Adrenal gland (tissue), 12 donors: ENCODE measurements around the gene B9D2. TPM values are rescaled to one million over a fixed set of nuclear protein-coding genes. Genes with fewer than 3 reads are reported as not detected.

Source experiments
- DNase-seq, 7 donors: peaks; one replicate each; pipeline ENCODE4 v3.0.0-alpha.2; 2019 to 2020
- H3K27ac ChIP-seq, 5 donors: fragments of 200-600 bp; sonication (generic) in 4 of 5; 1 replicate in 3 of 5; 2 replicates in 2 of 5; pipeline versions ENCODE4 v1.5.1 to v1.8.0; 2016 to 2020; ENCODE audit warnings: mild to moderate bottlenecking in 1 of 5
- H3K27me3 ChIP-seq: fragments of 200-600 bp; 2 replicates; pipeline ENCODE4 v1.8.0; 2021
- H3K36me3 ChIP-seq, 2 donors: fragments of 200-600 bp; replicated peaks in 1 of 2; 1 replicate in 1 of 2; 2 replicates in 1 of 2; pipeline versions ENCODE4 v1.5.1 to v1.8.0; 2018 to 2022
- H3K4me1 ChIP-seq, 2 donors: fragments of 200-600 bp; replicated peaks in 1 of 2; 1 replicate in 1 of 2; 2 replicates in 1 of 2; pipeline versions ENCODE4 v1.5.1 to v1.8.0; 2018 to 2021
- H3K4me3 ChIP-seq, 4 donors: fragments of 200-600 bp; sonication (generic) in 3 of 4; one replicate each; pipeline ENCODE4 v1.5.1; 2016 to 2018
- H3K9me3 ChIP-seq, 3 donors: fragments of 200-600 bp; sonication (generic) in 1 of 3; replicated peaks in 1 of 3; 1 replicate in 2 of 3; 2 replicates in 1 of 3; pipeline versions ENCODE4 v1.5.1 to v1.8.0; 2016 to 2021
- POLR2A ChIP-seq, 2 donors: fragments of 450-650 bp; IDR thresholded peaks; one replicate each; pipeline ENCODE4 v1.6.1; 2017; ENCODE audit warnings: antibody characterized with exemption in 2 of 2, mild to moderate bottlenecking in 2 of 2, moderate library complexity in 1 of 2
- WGBS, 4 donors: extraction: QIAGEN DNeasy Blood & Tissue Kit in 2 of 4; methylation state at CpG; one replicate each; pipeline versions ENCODE4 v1.1.5 to v1.1.7; 2013 to 2017; 5-methylcytosine and 5-hydroxymethylcytosine counted together
- intact Hi-C, 2 donors: fragments of 100-400 bp; cut with DNase I; formaldehyde crosslinking; loops; one replicate each; pipeline versions ENCODE4 v1.14.1 to v1.15.0; 2022 to 2023
- polyA plus RNA-seq, 3 donors: library from polyadenylated mRNA; stranded (reverse); fragments of 200-250 nt in 2 of 3; fragments of 350-450 nt in 1 of 3; fragmentation: Illumina TruSeq in 1 of 3; extraction: RNeasy Lipid Tissue Mini Kit (QIAGEN cat#74804) in 1 of 3; gene quantifications; one replicate each; pipeline ENCODE4 v1.2.3, GENCODE V29; 2013 to 2014
- total RNA-seq, 9 donors: library from RNA; depleted of rRNA in 4 of 9; stranded (reverse); fragments of >200 nt in 4 of 9; fragments of 120-200 nt in 1 of 9; fragmentation: NEBNext Ultra II Directional in 1 of 9; extraction: Animal tissue kit (Norgen Biotek cat#: 25700) in 1 of 9; gene quantifications; one replicate each; pipeline versions ENCODE4 v1.1.0 to v1.2.4, GENCODE V29; 2013 to 2023
- TF ChIP-seq, protein P1 (sequence below), 6 experiments: fragments of 450-650 bp in 4 of 6; fragments of 200-600 bp in 2 of 6; sonication (generic) in 1 of 6; IDR thresholded peaks; 1 replicate in 5 of 6; 2 replicates in 1 of 6; pipeline versions ENCODE4 v1.5.1 to v1.8.0; 2016 to 2021; ENCODE audit warnings: antibody characterized with exemption in 6 of 6, mild to moderate bottlenecking in 2 of 6, moderate library complexity in 1 of 6
- donor health status: healthy with polysubstance abuse.
- donor health status: Bipolar disorder and iron deficiency.
- donor health status: DM: yes; HTN: yes; CAD: no.
- donor health status: DM: no; HTN: no; CAD: no.
- donor health status: DM: no; HTN: no; CAD: no.
- donor health status: DM: yes; HTN: yes; CAD: no.

The B9D2 gene
- total and polyA plus RNA-seq, 12 donors = 2.7 to 16.8 (median 10.8) TPM

- peaks cover 21 to 37% of the 10 kb centered on the region in 2 donors for H3K4me1 ChIP-seq
- H3K27me3 ChIP-seq = no peaks in the 10 kb centered on the region
- DNase-seq = no peak
- 55 to 70% (median 64%) methylated on average over 8 of the region's 8 CpGs for WGBS, 4 donors
- H3K9me3 ChIP-seq = no peaks in the 10 kb centered on the region
- H3K4me3 ChIP-seq = no peak overlapping the region
- H3K36me3 ChIP-seq = peaks cover 0 to 58% of the 10 kb centered on the region in 2 donors
- peak overlapping the region in 4 of 5 donors; percentile 63 to 99 (median 94) for H3K27ac ChIP-seq
- intact Hi-C loops = loop anchor here in 1 of 2 donors (5.0 kb wide), 1 partner anchor 110 kb away; no protein-coding TSS in a partner anchor
- TF ChIP-seq, protein P1, sequence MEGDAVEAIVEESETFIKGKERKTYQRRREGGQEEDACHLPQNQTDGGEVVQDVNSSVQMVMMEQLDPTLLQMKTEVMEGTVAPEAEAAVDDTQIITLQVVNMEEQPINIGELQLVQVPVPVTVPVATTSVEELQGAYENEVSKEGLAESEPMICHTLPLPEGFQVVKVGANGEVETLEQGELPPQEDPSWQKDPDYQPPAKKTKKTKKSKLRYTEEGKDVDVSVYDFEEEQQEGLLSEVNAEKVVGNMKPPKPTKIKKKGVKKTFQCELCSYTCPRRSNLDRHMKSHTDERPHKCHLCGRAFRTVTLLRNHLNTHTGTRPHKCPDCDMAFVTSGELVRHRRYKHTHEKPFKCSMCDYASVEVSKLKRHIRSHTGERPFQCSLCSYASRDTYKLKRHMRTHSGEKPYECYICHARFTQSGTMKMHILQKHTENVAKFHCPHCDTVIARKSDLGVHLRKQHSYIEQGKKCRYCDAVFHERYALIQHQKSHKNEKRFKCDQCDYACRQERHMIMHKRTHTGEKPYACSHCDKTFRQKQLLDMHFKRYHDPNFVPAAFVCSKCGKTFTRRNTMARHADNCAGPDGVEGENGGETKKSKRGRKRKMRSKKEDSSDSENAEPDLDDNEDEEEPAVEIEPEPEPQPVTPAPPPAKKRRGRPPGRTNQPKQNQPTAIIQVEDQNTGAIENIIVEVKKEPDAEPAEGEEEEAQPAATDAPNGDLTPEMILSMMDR (IDR thresholded peaks at IDR 0.05) = no peak
- TF ChIP-seq POLR2A (IDR thresholded peaks at IDR 0.05) = no peak
Measured at GRCh38 chr19:41307090-41307875, 56.7 kb downstream of the B9D2 start.

DNA sequence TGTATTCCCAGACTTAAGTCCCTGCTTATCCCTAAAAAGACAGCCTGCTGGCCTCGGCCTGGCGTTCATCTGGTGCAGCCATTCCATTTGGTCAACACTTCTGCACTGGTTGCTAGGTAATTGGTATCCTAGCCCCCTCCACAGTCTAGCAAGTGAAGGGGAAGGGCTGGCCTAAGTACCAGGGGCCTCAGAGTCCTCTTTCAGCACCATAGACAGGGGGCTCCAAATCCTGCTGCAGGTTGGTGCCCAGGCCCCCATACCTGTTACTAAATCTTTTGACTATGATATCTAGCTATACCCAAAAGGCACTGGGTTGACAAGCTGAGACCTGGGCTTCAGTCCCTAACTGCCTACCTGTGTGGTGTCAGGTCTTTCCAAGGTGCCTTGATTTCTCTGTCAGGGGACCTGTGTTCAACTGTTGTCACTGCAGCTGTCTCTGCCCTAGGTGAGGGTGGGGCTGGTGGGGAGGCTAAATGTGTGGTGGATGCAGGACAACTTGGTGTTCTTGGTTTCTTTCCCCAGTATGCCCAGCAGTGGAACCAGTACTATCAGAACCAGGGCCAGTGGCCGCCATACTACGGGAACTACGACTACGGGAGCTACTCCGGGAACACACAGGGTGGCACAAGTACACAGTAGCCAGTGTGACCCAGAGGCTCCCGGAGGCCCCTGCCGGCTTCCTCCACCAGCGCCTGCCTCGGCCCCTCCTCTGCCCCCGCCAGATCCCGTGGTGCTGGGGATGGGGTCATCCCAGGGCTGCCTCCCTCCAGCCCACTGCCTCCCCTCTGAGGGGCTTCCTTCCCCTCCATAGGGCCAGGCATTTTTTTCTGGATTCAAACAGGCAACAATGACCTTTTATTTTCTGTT lies 57.8 kb downstream of the B9D2 start:
- H3K36me3 ChIP-seq = peaks cover 0 to 67% of the 10 kb centered on the region in 2 donors
- intact Hi-C loops = loop anchor here in 1 of 2 donors (2.0 to 5.0 kb wide), 2 partner anchors 41 to 109 kb away; partner anchors contain the start of gene HNRNPUL1
- TF ChIP-seq POLR2A (IDR thresholded peaks at IDR 0.05) = no peak
- TF ChIP-seq, protein P1 (IDR thresholded peaks at IDR 0.05) = no peak
- 70 to 84% (median 76%) methylated on average over 6 to 13 of the region's 13 CpGs for WGBS, 4 donors
- no peaks in the 10 kb centered on the region for H3K27me3 ChIP-seq
- no peak overlapping the region for H3K4me3 ChIP-seq
- H3K27ac ChIP-seq = no peak overlapping the region
- H3K4me1 ChIP-seq = peaks cover 17 to 27% of the 10 kb centered on the region in 2 donors
- DNase-seq = no peak
- H3K9me3 ChIP-seq = no peaks in the 10 kb centered on the region

- TF ChIP-seq, protein P1 (IDR thresholded peaks at IDR 0.05) = no peak
- TF ChIP-seq POLR2A (IDR thresholded peaks at IDR 0.05) = no peak
- no peaks in the 10 kb centered on the region for H3K27me3 ChIP-seq
- H3K4me1 ChIP-seq = peaks cover 10 to 28% of the 10 kb centered on the region in 2 donors
- intact Hi-C loops = loop anchor here in 1 of 2 donors (2.0 to 5.0 kb wide), 2 partner anchors 40 to 108 kb away; partner anchors contain the start of gene HNRNPUL1
- H3K36me3 ChIP-seq = peaks cover 0 to 79% of the 10 kb centered on the region in 2 donors
- no peak for DNase-seq
- 57 to 83% (median 78%) methylated on average over 3 to 4 of the region's 4 CpGs for WGBS, 4 donors
- H3K4me3 ChIP-seq = no peak overlapping the region
- no peak overlapping the region for H3K27ac ChIP-seq
- no peaks in the 10 kb centered on the region for H3K9me3 ChIP-seq
Measured at GRCh38 chr19:41304706-41305483, 59.1 kb downstream of the B9D2 start.

Other genes with a start within 250 kb of the B9D2 start
- gene CYP2F1, start 249.7 kb downstream of the B9D2 start, total RNA-seq = not detected
- gene CYP2F1, start 249.7 kb downstream of the B9D2 start, polyA plus RNA-seq = not detected
- 1 to 10 TPM in 8 of 9 donors, under 1 TPM in 1; 0.06 to 4.7 (median 2.2) TPM for gene CYP2S1, start 170.9 kb downstream of the B9D2 start, total RNA-seq
- 1 to 10 TPM in 2 of 3 donors, under 1 TPM in 1; 0.84 to 1.2 (median 1.2) TPM for gene CYP2S1, start 170.9 kb downstream of the B9D2 start, polyA plus RNA-seq
- 100 to 1,000 TPM in 1 of 9 donors, 10 to 100 TPM in 8; 34.3 to 105 (median 61.3) TPM for gene AXL, start 144.9 kb downstream of the B9D2 start, total RNA-seq
- 10 to 100 TPM; 12.0 to 18.1 (median 16.8) TPM for gene AXL, start 144.9 kb downstream of the B9D2 start, polyA plus RNA-seq
- gene HNRNPUL1, start 99.8 kb downstream of the B9D2 start, total RNA-seq = 100 to 1,000 TPM in 8 of 9 donors, 10 to 100 TPM in 1; 55.8 to 175 (median 146) TPM
- 100 to 1,000 TPM in 2 of 3 donors, 10 to 100 TPM in 1; 90.4 to 130 (median 101) TPM for gene HNRNPUL1, start 99.8 kb downstream of the B9D2 start, polyA plus RNA-seq
- gene CCDC97, start 54.0 kb downstream of the B9D2 start, total RNA-seq = 10 to 100 TPM in 7 of 9 donors, 1 to 10 TPM in 2; 8.2 to 25.6 (median 18.9) TPM
- gene CCDC97, start 54.0 kb downstream of the B9D2 start, polyA plus RNA-seq = 10 to 100 TPM in 1 of 3 donors, 1 to 10 TPM in 2; 9.4 to 17.4 (median 10.0) TPM
- gene TGFB1, start 10.2 kb downstream of the B9D2 start, total RNA-seq = 10 to 100 TPM in 8 of 9 donors, 1 to 10 TPM in 1; 1.6 to 75.9 (median 38.2) TPM
- gene TGFB1, start 10.2 kb downstream of the B9D2 start, polyA plus RNA-seq = 10 to 100 TPM in 2 of 3 donors, 1 to 10 TPM in 1; 8.7 to 37.9 (median 17.1) TPM
- gene TMEM91, start 12.4 kb upstream of the B9D2 start, total RNA-seq = 10 to 100 TPM in 2 of 9 donors, 1 to 10 TPM in 7; 2.0 to 13.5 (median 9.4) TPM
- 10 to 100 TPM in 2 of 3 donors, 1 to 10 TPM in 1; 1.9 to 88.6 (median 30.6) TPM for gene TMEM91, start 12.4 kb upstream of the B9D2 start, polyA plus RNA-seq
- 10 to 100 TPM; 12.2 to 73.7 (median 28.5) TPM for gene EXOSC5, start 33.2 kb upstream of the B9D2 start, total RNA-seq
- 10 to 100 TPM in 2 of 3 donors, 1 to 10 TPM in 1; 4.2 to 38.7 (median 18.4) TPM for gene EXOSC5, start 33.2 kb upstream of the B9D2 start, polyA plus RNA-seq
- gene BCKDHA, start 33.7 kb upstream of the B9D2 start, total RNA-seq = 100 to 1,000 TPM in 6 of 9 donors, 10 to 100 TPM in 3; 51.8 to 294 (median 114) TPM
- 10 to 100 TPM; 17.6 to 44.3 (median 30.4) TPM for gene BCKDHA, start 33.7 kb upstream of the B9D2 start, polyA plus RNA-seq
- gene B3GNT8, start 63.2 kb upstream of the B9D2 start, total RNA-seq = 1 to 10 TPM in 7 of 9 donors, under 1 TPM in 2; 0.30 to 6.5 (median 2.0) TPM
- 1 to 10 TPM in 2 of 3 donors, under 1 TPM in 1; 0.15 to 3.5 (median 1.2) TPM for gene B3GNT8, start 63.2 kb upstream of the B9D2 start, polyA plus RNA-seq
- gene DMAC2, start 75.8 kb upstream of the B9D2 start, total RNA-seq = 10 to 100 TPM; 35.5 to 60.9 (median 46.5) TPM
- gene DMAC2, start 75.8 kb upstream of the B9D2 start, polyA plus RNA-seq = 10 to 100 TPM; 30.7 to 50.1 (median 45.3) TPM
- gene ERICH4, start 79.0 kb upstream of the B9D2 start, total RNA-seq = not detected
- under 1 TPM in 1 of 3 donors, not detected in 2; 0.10 TPM for gene ERICH4, start 79.0 kb upstream of the B9D2 start, polyA plus RNA-seq
- 1 to 10 TPM in 7 of 9 donors, under 1 TPM in 1, not detected in 1; 0.50 to 4.7 (median 2.3) TPM for gene CEACAM21, start 212.0 kb upstream of the B9D2 start, total RNA-seq
- 1 to 10 TPM; 1.2 to 1.7 (median 1.5) TPM for gene CEACAM21, start 212.0 kb upstream of the B9D2 start, polyA plus RNA-seq